AG09319 (cell line): Measurements from ENCODE around the gene ARMC2.

ENCODE experiments used
- DNase-seq: peaks from one replicate; pipeline ENCODE4 v3.0.0-alpha.2; 2010; ENCODE audit warnings: low read depth; ENCODE audit errors: extremely low read depth
- CTCF ChIP-seq: IDR thresholded peaks from 2 replicates; pipeline ENCODE4 v1.5.1; 2011; ENCODE audit warnings: low read depth, mild to moderate bottlenecking, inconsistent platforms, low read length, moderate library complexity

ARMC2 gene

DNA sequence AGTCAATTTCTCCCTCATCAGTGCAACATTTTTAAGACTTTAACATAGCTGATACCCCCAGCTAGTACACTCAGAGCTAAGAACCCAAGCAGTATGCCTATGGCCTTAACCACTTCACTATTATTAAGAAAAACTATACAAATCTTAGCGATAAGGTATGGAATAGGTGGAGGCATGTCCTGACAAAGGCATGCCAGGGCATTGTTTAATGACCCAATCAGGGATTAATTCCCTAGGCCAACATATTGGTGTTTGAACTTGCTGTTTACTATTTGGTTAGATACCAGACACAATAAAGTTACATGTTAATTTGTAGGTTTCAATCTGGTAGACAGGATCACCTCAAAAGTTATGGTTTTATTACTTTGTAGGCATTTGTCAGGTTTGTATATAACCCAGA is 93.1 kb downstream of the ARMC2 start:
- no peak for TF ChIP-seq CTCF

DNA sequence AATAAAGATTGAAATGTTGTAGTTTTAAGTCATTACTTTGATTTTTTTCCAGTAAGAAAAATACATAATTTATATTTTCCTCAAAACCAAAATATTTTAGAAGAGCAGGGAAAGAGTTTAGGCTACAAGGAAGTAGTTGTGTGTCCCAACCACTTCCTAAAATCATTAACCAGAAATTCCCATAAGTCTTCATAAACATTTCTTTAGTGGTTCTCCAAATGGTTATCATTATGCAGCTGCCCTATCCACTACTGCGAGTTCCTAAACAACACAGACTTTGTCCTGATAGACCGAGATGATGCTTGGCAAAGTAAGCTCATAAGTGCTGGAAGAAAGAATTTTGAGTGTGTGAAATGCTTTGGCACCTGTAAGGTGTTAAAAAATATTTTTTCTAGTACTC is 93.6 kb downstream of the ARMC2 start:
- no peak for TF ChIP-seq CTCF
- no peak for DNase-seq

More for the DNA sequence above, 93.1 kb downstream of the ARMC2 start:
- DNase-seq, result no peak

- TF ChIP-seq CTCF, result no peak
- DNase-seq, result no peak
These were observed 94.6 kb downstream of the ARMC2 start for GRCh38 chr6:108942556-108943492.

GRCh38 chr6:108944071-108944470 is 95.8 kb downstream of the ARMC2 start:
- no peak for TF ChIP-seq CTCF
- no peak for DNase-seq

- DNase-seq, result peak; percentile 88
- no peak for TF ChIP-seq CTCF
These were observed 96.8 kb downstream of the ARMC2 start for GRCh38 chr6:108944707-108945680.

DNA sequence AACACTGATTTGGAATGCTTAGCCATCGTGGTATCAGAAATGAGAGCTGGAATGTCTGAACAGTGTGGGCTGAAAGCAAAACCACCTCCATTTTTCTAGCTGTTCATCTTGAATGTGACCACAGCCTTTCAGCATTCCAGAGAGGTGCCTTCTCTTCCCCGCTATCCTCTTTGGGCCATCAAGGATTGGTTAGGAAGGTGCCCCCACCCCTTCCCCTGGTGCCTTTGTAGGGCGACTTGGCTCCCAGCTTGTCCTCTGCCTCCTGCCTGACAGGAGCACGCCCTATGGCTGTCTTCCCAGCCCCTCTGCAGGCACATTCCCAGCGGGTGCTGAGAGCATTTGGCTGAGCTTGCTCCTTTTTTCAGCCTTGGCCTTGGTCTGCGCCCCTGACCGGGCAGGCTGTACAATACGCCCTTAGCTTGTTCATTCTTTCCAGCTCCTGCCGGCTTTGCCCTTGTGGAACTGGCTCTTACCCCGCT is 97.5 kb downstream of the ARMC2 start:
- peak; percentile 45 for DNase-seq
- TF ChIP-seq CTCF, result no peak
